ENCODE measurements around the gene PSMD13. TPM values are rescaled to one million over a fixed set of nuclear protein-coding genes. Genes with fewer than 3 reads are reported as not detected.

PSMD13 gene
- total RNA-seq, 1 donor from 2014 or later: 272 TPM

DNA sequence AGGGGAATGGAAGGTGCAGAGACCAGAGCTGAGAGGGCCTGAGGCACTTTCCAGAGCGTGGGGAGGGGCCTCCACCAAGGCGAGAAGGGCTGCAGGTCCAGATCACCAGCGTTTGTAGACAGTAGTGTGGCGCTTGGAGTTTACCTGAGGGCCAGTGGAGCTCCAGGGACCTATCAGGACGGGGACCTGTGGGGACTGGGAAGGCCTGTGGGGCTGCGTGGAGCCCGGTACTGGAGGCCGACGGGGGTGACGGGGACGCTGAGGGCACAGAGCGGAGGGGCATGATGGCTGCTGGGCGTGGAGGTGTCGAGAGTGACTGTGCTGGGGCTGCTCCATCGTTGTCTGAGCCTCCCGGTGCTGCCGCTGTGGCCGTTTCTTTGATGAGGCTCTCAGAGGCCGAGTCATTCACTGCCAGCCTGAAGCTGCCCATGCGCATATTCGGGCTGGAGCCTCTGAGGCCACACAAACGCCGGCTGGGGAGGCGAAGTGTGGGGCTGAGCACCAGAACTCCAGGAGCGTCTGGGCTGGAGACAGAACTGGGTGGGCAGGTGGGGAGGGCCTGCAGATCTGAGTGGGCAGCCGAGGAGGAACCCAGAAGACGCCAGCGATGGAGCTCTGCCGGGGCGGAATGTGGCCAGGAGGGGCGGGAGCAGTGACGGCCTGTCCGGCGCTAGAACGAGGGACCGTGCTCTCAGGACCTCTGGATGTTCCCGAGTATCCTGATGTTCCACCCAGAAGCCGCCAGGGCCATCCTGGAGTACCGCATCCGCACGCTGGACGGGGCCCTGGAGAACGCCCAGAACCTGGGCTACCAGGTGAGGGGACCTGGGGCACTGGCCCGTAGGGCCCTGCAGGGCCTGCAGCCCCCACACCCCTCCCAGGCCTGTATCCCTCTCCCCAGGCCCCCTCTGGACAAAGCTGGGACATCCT, 54.8 kb downstream of the PSMD13 start:
- H3K36me3 Mint-ChIP-seq (ENCODE audit: low read depth): peaks cover 23% of the 10 kb centered on the region
- H3K4me1 Mint-ChIP-seq: peaks cover 22% of the 10 kb centered on the region
- peaks cover 9% of the 10 kb centered on the region for H3K27me3 Mint-ChIP-seq
- peak overlapping the region; percentile 51 for H3K27ac Mint-ChIP-seq
- H3K4me3 Mint-ChIP-seq: peak overlapping the region; percentile 79
- no peak for DNase-seq
- no peaks in the 10 kb centered on the region for H3K9me3 Mint-ChIP-seq
- intact Hi-C loops (cut with micrococcal nuclease): no loop called here

- intact Hi-C loops (cut with micrococcal nuclease): no loop called here
- no peak overlapping the region for H3K4me3 Mint-ChIP-seq
Observed at GRCh38 chr11:292211-293121, 55.7 kb downstream of the PSMD13 start.

DNA sequence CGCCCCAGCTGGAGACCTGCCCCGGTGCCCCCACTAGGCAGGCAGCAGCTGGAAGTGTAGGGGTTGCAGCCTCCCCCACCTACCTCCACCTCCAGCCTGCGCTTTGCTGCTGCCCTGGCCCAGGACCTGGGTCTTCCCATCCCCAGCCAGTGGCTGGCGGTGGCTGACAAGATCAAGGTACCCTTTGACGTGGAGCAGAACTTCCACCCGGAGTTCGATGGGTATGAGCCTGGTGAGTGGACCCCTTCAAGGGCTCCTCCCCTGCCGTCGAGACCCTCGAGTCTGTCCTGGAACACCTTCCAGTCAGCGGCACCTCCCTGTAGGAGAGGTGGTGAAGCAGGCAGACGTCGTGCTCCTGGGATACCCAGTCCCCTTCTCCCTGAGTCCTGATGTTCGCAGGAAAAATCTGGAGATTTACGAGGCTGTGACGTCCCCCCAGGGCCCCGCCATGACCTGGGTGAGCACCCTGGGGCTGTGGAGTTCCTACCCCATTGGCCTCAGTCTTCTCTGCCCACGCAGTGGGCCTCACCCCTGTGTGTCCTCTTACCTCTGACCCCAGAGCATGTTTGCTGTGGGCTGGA, 56.6 kb downstream of the PSMD13 start:
- no peak for DNase-seq
- H3K36me3 Mint-ChIP-seq (ENCODE audit: low read depth): peaks cover 19% of the 10 kb centered on the region
- intact Hi-C loops (cut with micrococcal nuclease): no loop called here
- no peaks in the 10 kb centered on the region for H3K27me3 Mint-ChIP-seq
- H3K9me3 Mint-ChIP-seq: no peaks in the 10 kb centered on the region
- no peak overlapping the region for H3K27ac Mint-ChIP-seq
- peaks cover 14% of the 10 kb centered on the region for H3K4me1 Mint-ChIP-seq
- no peak overlapping the region for H3K4me3 Mint-ChIP-seq

More at GRCh38 chr11:292211-293121, 55.7 kb downstream of the PSMD13 start:
- Mint-ChIP-seq H3K9me3 (no peaks in the 10 kb centered on the region), H3K27ac (no peak overlapping the region), H3K36me3 (ENCODE audit: low read depth) (peaks cover 23% of the 10 kb centered on the region), H3K27me3 (peaks cover 5% of the 10 kb centered on the region), H3K4me1 (peaks cover 18% of the 10 kb centered on the region)
- no peak for DNase-seq

- H3K4me1 Mint-ChIP-seq: peaks cover 14% of the 10 kb centered on the region
- no peaks in the 10 kb centered on the region for H3K27me3 Mint-ChIP-seq
- no peak overlapping the region for H3K27ac Mint-ChIP-seq
- no peak for DNase-seq
- H3K9me3 Mint-ChIP-seq: no peaks in the 10 kb centered on the region
- no peak overlapping the region for H3K4me3 Mint-ChIP-seq
- H3K36me3 Mint-ChIP-seq (ENCODE audit: low read depth): peaks cover 19% of the 10 kb centered on the region
- intact Hi-C loops (cut with micrococcal nuclease): no loop called here
Observed at GRCh38 chr11:293852-294661, 57.3 kb downstream of the PSMD13 start.

DNA sequence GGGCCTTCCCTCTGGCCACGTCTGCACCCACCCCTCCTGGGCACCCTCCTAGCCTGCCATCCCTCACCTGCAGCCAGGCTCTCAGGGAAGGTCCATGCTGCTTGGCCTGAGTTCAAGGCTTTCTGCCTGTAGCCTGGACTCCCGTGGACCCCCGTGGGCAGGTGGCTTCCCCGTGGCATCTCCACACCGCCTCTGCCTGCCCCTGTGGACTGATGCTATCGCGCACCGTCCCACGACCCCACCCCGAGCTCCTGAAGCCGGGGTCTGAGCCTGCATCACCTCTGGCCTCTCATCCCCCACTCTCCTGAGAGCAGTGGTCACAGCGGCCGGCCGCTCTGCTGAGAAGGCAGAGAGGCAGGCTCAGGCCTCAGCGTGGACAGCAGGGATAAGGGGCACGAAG, 58.0 kb downstream of the PSMD13 start:
- no peaks in the 10 kb centered on the region for H3K27me3 Mint-ChIP-seq
- H3K9me3 Mint-ChIP-seq: no peaks in the 10 kb centered on the region
- H3K4me3 Mint-ChIP-seq: no peak overlapping the region
- no peak for DNase-seq
- peaks cover 18% of the 10 kb centered on the region for H3K36me3 Mint-ChIP-seq (ENCODE audit: low read depth)
- H3K27ac Mint-ChIP-seq: no peak overlapping the region
- H3K4me1 Mint-ChIP-seq: peaks cover 12% of the 10 kb centered on the region
- intact Hi-C loops (cut with micrococcal nuclease): no loop called here

- peaks cover 10% of the 10 kb centered on the region for H3K4me1 Mint-ChIP-seq
- H3K27ac Mint-ChIP-seq: no peak overlapping the region
- no peak for DNase-seq
Observed at GRCh38 chr11:295351-296170, 58.8 kb downstream of the PSMD13 start.

DNA sequence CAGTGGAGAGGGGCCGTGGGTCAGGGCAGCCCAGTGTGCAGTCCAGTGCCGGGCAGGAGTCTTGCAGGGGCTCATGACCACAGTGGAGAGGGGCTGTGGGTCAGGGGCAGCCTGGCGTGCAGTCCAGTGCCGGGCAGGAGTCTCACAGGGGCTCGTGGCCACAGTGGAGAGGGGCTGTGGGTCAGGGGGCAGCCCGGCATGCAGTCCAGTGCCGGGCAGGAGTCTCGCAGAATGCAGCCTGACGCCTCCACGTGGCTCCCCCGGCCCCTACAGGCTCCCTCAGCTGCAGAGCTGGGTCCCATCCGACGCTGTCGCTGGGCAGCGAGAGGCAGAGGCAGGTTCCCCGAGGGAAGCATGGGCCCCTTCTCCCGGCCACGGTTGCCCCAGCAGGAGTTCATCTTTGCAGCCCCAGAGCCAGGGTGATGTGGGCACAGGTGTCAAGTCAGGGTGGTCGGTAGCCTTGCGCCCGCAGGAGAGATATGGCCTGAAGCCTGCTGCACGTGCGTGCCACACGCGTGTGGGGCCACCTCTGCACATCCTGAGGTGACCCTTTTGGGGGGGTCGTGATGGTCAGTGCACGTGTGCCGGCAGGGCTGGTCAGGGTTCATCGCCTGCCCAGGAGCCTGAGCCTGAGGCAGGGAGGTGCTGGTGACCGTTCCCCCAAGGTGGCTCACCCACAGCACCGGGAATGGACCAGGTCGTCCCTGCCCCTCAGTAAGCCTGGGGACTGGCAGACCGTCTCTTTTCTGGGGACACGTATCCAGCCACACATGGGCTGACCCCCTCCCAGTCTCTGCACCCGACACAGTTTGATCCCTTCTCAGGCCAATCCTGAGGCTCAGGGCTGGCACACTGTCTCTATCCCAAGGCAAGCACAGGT, 59.6 kb downstream of the PSMD13 start:
- Mint-ChIP-seq H3K4me1 (peaks cover 4% of the 10 kb centered on the region), H3K27ac (no peak overlapping the region), H3K27me3 (peaks cover 9% of the 10 kb centered on the region), H3K4me3 (no peak overlapping the region), H3K36me3 (ENCODE audit: low read depth) (peaks cover 10% of the 10 kb centered on the region), H3K9me3 (no peaks in the 10 kb centered on the region)
- intact Hi-C loops (cut with micrococcal nuclease): no loop called here
- no peak for DNase-seq

More at GRCh38 chr11:295351-296170, 58.8 kb downstream of the PSMD13 start:
- H3K4me3 Mint-ChIP-seq: no peak overlapping the region
- no peaks in the 10 kb centered on the region for H3K9me3 Mint-ChIP-seq
- intact Hi-C loops (cut with micrococcal nuclease): no loop called here
- H3K27me3 Mint-ChIP-seq: peaks cover 4% of the 10 kb centered on the region
- H3K36me3 Mint-ChIP-seq (ENCODE audit: low read depth): peaks cover 16% of the 10 kb centered on the region

DNA sequence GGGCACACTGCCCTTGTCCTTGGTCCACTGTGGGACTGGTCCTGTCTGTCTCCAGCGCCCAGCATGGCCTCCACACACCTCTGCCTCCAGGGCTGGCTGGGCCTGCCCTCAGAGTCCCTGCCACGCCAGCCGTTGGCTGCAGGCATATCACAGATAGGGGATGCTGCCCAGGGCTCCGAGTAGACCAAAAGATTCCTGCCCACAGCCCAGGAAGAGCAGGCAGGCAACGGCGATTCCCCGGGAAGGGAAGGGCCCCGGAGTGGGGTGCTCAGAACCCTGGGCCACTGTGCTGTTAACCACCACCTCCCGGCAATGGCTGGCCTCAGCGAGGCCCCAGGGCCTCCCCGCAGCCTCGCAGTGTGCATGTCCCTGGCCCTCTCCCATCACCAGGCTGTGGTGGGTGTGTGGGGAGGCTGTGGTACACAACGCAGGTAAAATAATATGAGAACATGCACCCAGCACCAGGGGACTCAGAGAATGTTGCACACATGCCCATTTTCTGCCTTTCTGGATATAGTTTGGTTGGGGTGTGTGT, 60.3 kb downstream of the PSMD13 start:
- Mint-ChIP-seq H3K4me3 (no peak overlapping the region), H3K9me3 (no peaks in the 10 kb centered on the region)
- intact Hi-C loops (cut with micrococcal nuclease): no loop called here

GRCh38 chr11:297586-298405, 61.0 kb downstream of the PSMD13 start:
- intact Hi-C loops (cut with micrococcal nuclease): no loop called here

More for the DNA sequence above, 60.3 kb downstream of the PSMD13 start:
- H3K36me3 Mint-ChIP-seq (ENCODE audit: low read depth): peaks cover 8% of the 10 kb centered on the region
- H3K27me3 Mint-ChIP-seq: peaks cover 9% of the 10 kb centered on the region
- peaks cover 4% of the 10 kb centered on the region for H3K4me1 Mint-ChIP-seq
- no peak for DNase-seq
- H3K27ac Mint-ChIP-seq: peak overlapping the region; percentile 66

GRCh38 chr11:298406-299065, 61.8 kb downstream of the PSMD13 start:
- peaks cover 10% of the 10 kb centered on the region for H3K4me1 Mint-ChIP-seq
- intact Hi-C loops (cut with micrococcal nuclease): no loop called here

More at GRCh38 chr11:297586-298405, 61.0 kb downstream of the PSMD13 start:
- H3K36me3 Mint-ChIP-seq (ENCODE audit: low read depth): peaks cover 6% of the 10 kb centered on the region
- peaks cover 9% of the 10 kb centered on the region for H3K27me3 Mint-ChIP-seq
- no peak overlapping the region for H3K4me3 Mint-ChIP-seq
- H3K27ac Mint-ChIP-seq: peak overlapping the region; percentile 66
- peaks cover 5% of the 10 kb centered on the region for H3K4me1 Mint-ChIP-seq
- DNase-seq: peak; percentile 78
- H3K9me3 Mint-ChIP-seq: no peaks in the 10 kb centered on the region

More at GRCh38 chr11:298406-299065, 61.8 kb downstream of the PSMD13 start:
- H3K36me3 Mint-ChIP-seq (ENCODE audit: low read depth): peaks cover 3% of the 10 kb centered on the region
- H3K9me3 Mint-ChIP-seq: no peaks in the 10 kb centered on the region
- H3K4me3 Mint-ChIP-seq: no peak overlapping the region
- H3K27me3 Mint-ChIP-seq: peaks cover 9% of the 10 kb centered on the region
- H3K27ac Mint-ChIP-seq: no peak overlapping the region
- no peak for DNase-seq
